Heart right ventricle (tissue), 16 donors: ENCODE results near the gene RBFOX2. TPM values are rescaled to one million over a fixed set of nuclear protein-coding genes. Genes with fewer than 3 reads are reported as not detected.

ENCODE experiments used
- ATAC-seq, 8 donors: fragments of 200-7000 bp; cut with Tn5 transposase; one replicate each; pipeline ENCODE4 v1.9.1; 2020; ENCODE audit warnings: mild to moderate bottlenecking in 8 of 8, moderate library complexity in 8 of 8, moderate number of reproducible peaks in 1 of 8
- DNase-seq, 2 donors: peaks; one replicate each; pipeline ENCODE4 v3.0.0-alpha.2; 2020
- H3K27ac ChIP-seq, 10 donors: fragments of 200-600 bp; sonication (generic) in 2 of 10; one replicate each; pipeline versions ENCODE4 v1.5.0 to v1.8.0; 2020 to 2022; ENCODE audit warnings: mild to moderate bottlenecking in 3 of 10
- H3K27me3 ChIP-seq, 7 donors: fragments of 200-600 bp; one replicate each; pipeline ENCODE4 v1.8.0; 2021 to 2022; ENCODE audit warnings: mild to moderate bottlenecking in 2 of 7
- H3K36me3 ChIP-seq, 9 donors: fragments of 200-600 bp; sonication (generic) in 1 of 9; one replicate each; pipeline versions ENCODE4 v1.5.0 to v1.8.0; 2020 to 2022; ENCODE audit warnings: mild to moderate bottlenecking in 2 of 9
- H3K4me1 ChIP-seq, 9 donors: fragments of 200-600 bp; sonication (generic) in 1 of 9; one replicate each; pipeline versions ENCODE4 v1.5.0 to v1.8.0; 2020 to 2022; ENCODE audit warnings: mild to moderate bottlenecking in 4 of 9
- H3K4me3 ChIP-seq, 10 donors: fragments of 200-600 bp; sonication (generic) in 2 of 10; one replicate each; pipeline versions ENCODE4 v1.5.0 to v1.8.0; 2020 to 2022; ENCODE audit warnings: mild to moderate bottlenecking in 7 of 10, moderate library complexity in 2 of 10
- H3K9me3 ChIP-seq, 11 donors: fragments of 200-600 bp in 10 of 11; sonication (generic) in 2 of 11; one replicate each; pipeline versions ENCODE4 v1.5.0 to v1.8.0; 2013 to 2022; ENCODE audit warnings: mild to moderate bottlenecking in 2 of 11, control low read depth in 1 of 11, moderate library complexity in 1 of 11
- CTCF ChIP-seq, 9 donors: fragments of 200-600 bp; sonication (generic) in 2 of 9; IDR thresholded peaks; one replicate each; pipeline versions ENCODE4 v1.5.0 to v1.8.0; 2021 to 2022; ENCODE audit warnings: antibody characterized with exemption in 9 of 9, mild to moderate bottlenecking in 5 of 9, moderate library complexity in 1 of 9
- WGBS, 2 donors: extraction: QIAGEN DNeasy Blood & Tissue Kit; methylation state at CpG; one replicate each; pipeline ENCODE4 v1.1.7; 2013; ENCODE audit warnings: inconsistent platforms in 1 of 2; 5-methylcytosine and 5-hydroxymethylcytosine counted together
- intact Hi-C, 10 donors: fragments of 100-400 bp; cut with DNase I; formaldehyde crosslinking; loops; one replicate each; pipeline versions ENCODE4 v1.11.1 to v1.14.2; 2022
- polyA plus RNA-seq, 2 donors: library from polyadenylated mRNA; stranded (reverse); fragments of 200-250 nt; gene quantifications; one replicate each; pipeline ENCODE4 v1.2.3, GENCODE V29; 2013
- total RNA-seq, 10 donors: library from RNA; stranded (reverse); fragmentation: NEBNext Ultra II Directional in 3 of 10; extraction: Animal tissue kit (Norgen Biotek cat#: 25700) in 3 of 10; gene quantifications; one replicate each; pipeline versions ENCODE4 v1.2.1 to v1.2.4, GENCODE V29; 2021 to 2023
- donor health status: Arrhythmogenic right ventricular cardiomyopathy.
- donor health status: ischemic (EF 13 %, LVEDD 7.1; RV severe dilation, severe dysfunction).
- donor health status: healthy with polysubstance abuse.
- donor health status: DM: no; HTN: yes; CAD: no.
- donor health status: DM: no; HTN: no; CAD: no.
- donor health status: ischemic (EF 25% LVEDD 6.9; RV normal size, moderate dysfunction).
- donor health status: ischemic (EF 25% LVEDD 5.7; RV mildly dilated, moderate dysfunction).
- donor health status: healthy.
- donor health status: DM: yes; HTN: yes; CAD: no.
- donor health status: Ischemic cardiomyopathy.
- donor health status: ischemic (EF 35%, LVEDD 5.7; RV mildly dilated, moderate dysfunction).
- donor health status: nonischemic (EF 11% LVEDD 7.7; RV severe dilation, severe dysfunction).
- donor health status: DM: yes; HTN: yes; CAD: no.
- donor health status: PGD.
- donor health status: ischemic (EF 29% LVEDD 5.4; RV normal size, mild dysfunction).
- donor health status: nonischemic (EF 23%, LVEDD 6.1; RV moderate dilation, normal function).

Gene RBFOX2
- total and polyA plus RNA-seq, 12 donors = 18.0 to 105 (median 90.4) TPM

DNA sequence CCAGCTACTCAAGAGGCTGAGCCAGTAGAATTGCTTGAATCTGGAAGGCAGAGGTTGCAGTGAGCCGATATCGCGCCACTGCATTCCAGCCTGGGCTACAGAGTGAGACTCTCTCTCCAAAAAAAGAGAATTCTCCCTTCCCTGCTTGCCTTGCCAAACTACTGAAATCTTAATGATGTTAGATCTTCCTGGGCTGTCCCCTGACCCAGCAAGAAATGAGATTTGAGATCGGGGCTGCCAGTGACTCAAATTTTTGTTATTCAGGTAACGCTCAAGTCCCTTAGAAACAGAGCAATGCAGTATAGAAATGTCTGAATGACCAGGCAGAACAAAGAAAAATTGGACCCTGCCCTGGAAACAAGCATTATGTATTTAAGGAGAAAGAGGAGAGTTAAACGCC lies 4.0 kb upstream of the RBFOX2 start:
- ATAC-seq = no peak
- Histone ChIP-seq H3K36me3 (no peaks in the 10 kb centered on the region), H3K4me3 (no peak overlapping the region), H3K27me3 (peaks cover 0 to 22% (median 0%) of the 10 kb centered on the region in 7 donors), H3K4me1 (peaks cover 0 to 29% (median 11%) of the 10 kb centered on the region in 9 donors), H3K27ac (no peak overlapping the region), H3K9me3 (no peaks in the 10 kb centered on the region)
- no peak for DNase-seq
- intact Hi-C loops = loop anchor here in 1 of 10 donors (1.0 kb wide), 1 partner anchor 34 kb away; no protein-coding TSS in a partner anchor
- TF ChIP-seq CTCF (IDR thresholded peaks at IDR 0.05) = no peak
- 92 to 97% methylated on average over 6 of the region's 6 CpGs for WGBS, 2 donors

DNA sequence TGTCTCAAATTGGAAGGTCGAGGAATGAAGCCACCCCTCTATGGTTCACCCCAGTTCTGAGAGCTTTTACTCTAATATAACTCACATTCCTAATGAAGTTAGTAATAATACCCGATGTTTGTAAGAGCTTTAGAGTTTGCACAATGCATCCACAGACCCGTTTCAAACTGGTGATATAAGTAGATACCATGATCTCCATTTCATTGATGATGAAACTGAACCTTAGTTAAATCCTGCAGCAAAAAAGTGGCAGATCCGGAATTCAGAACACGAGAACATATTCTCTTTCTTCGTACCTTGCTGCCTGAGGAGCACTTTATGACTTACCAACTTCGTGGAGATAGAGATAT lies 757 bp upstream of the RBFOX2 start:
- Histone ChIP-seq H3K36me3 (peaks cover 0 to 11% (median 0%) of the 10 kb centered on the region in 9 donors), H3K4me3 (peak overlapping the region in 9 of 10 donors; percentile 71 to 94 (median 87)), H3K27me3 (peaks cover 0 to 27% (median 0%) of the 10 kb centered on the region in 7 donors), H3K4me1 (peaks cover 0 to 37% (median 20%) of the 10 kb centered on the region in 9 donors), H3K27ac (peak overlapping the region; percentile 64 to 93 (median 88)), H3K9me3 (no peaks in the 10 kb centered on the region)
- ATAC-seq (no peak), DNase-seq (no peak)
- intact Hi-C loops = loop anchor here in 5 of 10 donors (1.0 to 10.0 kb wide), 11 partner anchors 36 to 97 kb away; no protein-coding TSS in a partner anchor
- TF ChIP-seq CTCF (IDR thresholded peaks at IDR 0.05) = no peak
- WGBS, 2 donors = 48 to 57% methylated on average over 7 of the region's 7 CpGs

GRCh38 chr22:36027935-36028645 lies 534 bp downstream of the RBFOX2 start:
- H3K27ac ChIP-seq = peak overlapping the region; percentile 64 to 93 (median 88)
- peaks cover 0 to 27% (median 0%) of the 10 kb centered on the region in 7 donors for H3K27me3 ChIP-seq
- peak overlapping the region; percentile 31 to 94 (median 87) for H3K4me3 ChIP-seq
- peak in 1 of 2 donors; percentile 36 for DNase-seq
- peaks cover 0 to 11% (median 0%) of the 10 kb centered on the region in 9 donors for H3K36me3 ChIP-seq
- no peak for TF ChIP-seq CTCF (IDR thresholded peaks at IDR 0.05)
- H3K4me1 ChIP-seq = peaks cover 0 to 48% (median 27%) of the 10 kb centered on the region in 9 donors
- no peaks in the 10 kb centered on the region for H3K9me3 ChIP-seq
- intact Hi-C loops = loop anchor here in 5 of 10 donors (5.0 to 10.0 kb wide), 10 partner anchors 39 to 96 kb away; no protein-coding TSS in a partner anchor
- peak in 7 of 8 donors; percentile 0 to 56 (median 30) for ATAC-seq
- 0% methylated on average over 47 to 83 of the region's 87 CpGs for WGBS, 2 donors

- intact Hi-C loops = loop anchor here in 5 of 10 donors (5.0 to 10.0 kb wide), 10 partner anchors 40 to 95 kb away; no protein-coding TSS in a partner anchor
- Histone ChIP-seq H3K4me1 (peaks cover 0 to 54% (median 33%) of the 10 kb centered on the region in 9 donors), H3K4me3 (peak overlapping the region; percentile 31 to 94 (median 87)), H3K27me3 (peaks cover 0 to 27% (median 0%) of the 10 kb centered on the region in 7 donors), H3K9me3 (no peaks in the 10 kb centered on the region), H3K36me3 (peaks cover 0 to 11% (median 0%) of the 10 kb centered on the region in 9 donors), H3K27ac (peak overlapping the region; percentile 64 to 93 (median 88))
- ATAC-seq (no peak), DNase-seq (peak in 1 of 2 donors; percentile 14)
- WGBS, 2 donors = 0 to 1% methylated on average over 7 of the region's 7 CpGs
- no peak for TF ChIP-seq CTCF (IDR thresholded peaks at IDR 0.05)
These were observed 1.1 kb downstream of the RBFOX2 start for GRCh38 chr22:36027579-36027934.
